ENCODE data around the gene NXPH1.

Gene NXPH1

DNA sequence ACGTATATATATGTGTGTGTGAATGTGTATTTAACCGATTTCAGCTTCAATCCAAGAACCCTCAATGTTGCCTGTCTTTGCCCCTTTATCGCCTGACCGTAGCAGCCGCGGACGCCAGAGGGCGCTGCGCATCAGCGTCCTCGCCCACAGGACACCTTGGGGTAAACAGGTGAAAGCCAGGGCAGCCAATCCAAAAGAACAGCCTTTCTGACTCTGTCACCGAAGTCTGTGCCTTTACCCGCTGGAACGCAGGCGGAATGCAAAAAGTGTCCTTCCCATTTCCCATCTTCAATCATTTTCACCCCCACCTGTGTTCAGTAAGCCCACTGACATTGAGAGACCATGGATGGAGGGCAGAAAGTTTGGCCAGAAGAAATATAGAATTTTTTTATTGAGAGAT lies 3.6 kb downstream of the NXPH1 start:
- DNase-seq (ENCODE audit: low spot score) = no peak

DNA sequence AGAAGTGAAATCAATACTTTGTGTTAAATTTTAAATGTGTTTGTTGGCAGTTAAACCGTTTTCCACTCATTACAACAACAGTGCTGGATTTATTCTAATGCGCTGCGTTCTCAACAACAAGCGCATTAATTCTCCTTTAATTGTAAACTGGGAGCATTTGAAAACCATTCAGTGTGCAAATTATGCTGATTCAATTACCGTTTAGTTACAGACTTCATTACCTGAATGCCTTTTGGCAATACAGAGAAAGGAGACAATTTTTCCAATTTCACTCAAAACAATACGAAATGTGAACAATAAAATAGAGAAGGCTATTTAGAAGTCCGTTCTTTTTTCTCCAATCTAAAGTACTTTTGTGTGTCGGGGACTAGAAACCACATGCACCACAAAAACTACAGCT lies 4.2 kb downstream of the NXPH1 start:
- no peak for DNase-seq (ENCODE audit: low spot score)

GRCh38 chr7:8440670-8441069 lies 7.3 kb downstream of the NXPH1 start:
- no peak for DNase-seq (ENCODE audit: low spot score)

GRCh38 chr7:8441106-8441965 lies 7.9 kb downstream of the NXPH1 start:
- DNase-seq (ENCODE audit: low spot score) = no peak

GRCh38 chr7:8442051-8442813 lies 8.8 kb downstream of the NXPH1 start:
- no peak for DNase-seq (ENCODE audit: low spot score)

GRCh38 chr7:8442814-8443304 lies 9.4 kb downstream of the NXPH1 start:
- DNase-seq (ENCODE audit: low spot score) = no peak

GRCh38 chr7:8443576-8444467 lies 10.4 kb downstream of the NXPH1 start:
- DNase-seq (ENCODE audit: low spot score) = no peak

- no peak for DNase-seq (ENCODE audit: low spot score)
Observed at GRCh38 chr7:8444468-8444769, 11.0 kb downstream of the NXPH1 start.

GRCh38 chr7:8453535-8453934 lies 20.1 kb downstream of the NXPH1 start:
- DNase-seq (ENCODE audit: low spot score) = no peak

DNA sequence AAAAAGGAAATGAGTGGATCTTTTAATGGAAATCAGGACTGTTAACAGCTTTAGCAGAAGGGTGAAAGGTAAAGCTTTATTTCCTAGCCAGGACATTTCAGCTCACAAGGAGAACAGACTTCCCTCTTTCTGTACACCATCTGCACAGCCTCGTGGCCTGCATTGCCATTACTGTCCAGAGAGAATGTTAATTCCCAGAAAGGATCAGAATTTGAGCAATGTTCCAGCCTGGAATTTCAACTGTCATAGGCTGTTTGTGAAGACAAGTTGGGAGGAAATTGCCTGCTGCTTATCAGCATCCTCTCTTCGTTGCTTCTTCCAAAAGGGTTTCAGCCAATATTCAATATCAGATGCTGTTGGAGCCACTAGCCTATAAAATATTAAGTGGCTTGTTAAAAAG lies 22.0 kb downstream of the NXPH1 start:
- DNase-seq (ENCODE audit: low spot score) = no peak

- no peak for DNase-seq (ENCODE audit: low spot score)
Observed at GRCh38 chr7:8462309-8462708, 28.9 kb downstream of the NXPH1 start.

- DNase-seq (ENCODE audit: low spot score) = no peak
Observed at GRCh38 chr7:8465338-8465737, 31.9 kb downstream of the NXPH1 start.

DNA sequence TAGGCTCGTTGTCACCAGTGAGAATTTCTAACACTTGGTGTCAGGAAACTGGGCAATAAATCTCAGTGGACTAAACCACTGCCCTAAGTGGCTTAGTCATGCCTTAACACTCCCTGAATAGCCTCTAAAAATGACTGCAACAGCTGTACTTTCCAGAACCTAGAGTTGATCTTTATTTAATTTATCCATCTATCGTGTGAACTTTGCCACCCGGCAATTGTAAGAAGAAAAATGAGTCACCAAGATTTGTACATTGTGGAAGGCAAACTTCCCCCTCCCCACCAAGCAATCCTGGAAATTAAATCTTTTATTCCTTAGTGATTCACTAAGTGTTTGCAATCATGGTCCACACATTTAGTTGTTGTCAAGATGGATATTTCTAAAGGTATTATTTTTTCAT lies 47.1 kb downstream of the NXPH1 start:
- DNase-seq (ENCODE audit: low spot score) = no peak

GRCh38 chr7:8481096-8481495 lies 47.7 kb downstream of the NXPH1 start:
- no peak for DNase-seq (ENCODE audit: low spot score)

- DNase-seq (ENCODE audit: low spot score) = no peak
Observed at GRCh38 chr7:8481752-8482446, 48.5 kb downstream of the NXPH1 start.

DNA sequence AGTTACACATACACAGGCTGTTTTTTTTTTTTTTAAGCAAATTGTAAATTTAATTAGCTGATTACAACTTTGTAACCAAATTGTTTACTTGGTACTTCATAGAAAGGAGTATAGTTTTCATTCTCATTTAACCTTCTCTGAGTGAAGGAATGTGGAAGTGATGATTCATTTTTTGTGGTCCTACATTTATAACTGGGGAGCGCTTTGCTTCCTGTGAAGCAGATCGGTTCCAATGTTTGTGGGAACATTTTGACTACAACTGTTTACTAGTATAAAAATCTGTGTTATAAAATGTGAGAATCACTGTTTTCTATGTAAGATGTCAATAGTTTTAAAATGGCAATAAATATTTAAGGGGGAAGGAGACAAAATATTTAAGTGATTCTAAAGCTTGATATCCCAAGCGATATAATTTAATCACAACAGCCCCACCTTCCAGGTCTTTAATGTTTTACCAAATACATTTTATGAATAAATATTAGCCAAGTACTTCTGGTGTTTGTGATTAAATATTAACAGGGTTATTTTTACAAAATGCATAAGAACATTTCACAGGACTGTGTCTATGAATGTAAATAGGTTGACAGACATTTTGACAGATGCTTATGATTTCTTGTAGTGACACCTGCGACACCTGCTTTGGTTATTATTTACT lies 57.1 kb downstream of the NXPH1 start:
- no peak for DNase-seq (ENCODE audit: low spot score)

DNA sequence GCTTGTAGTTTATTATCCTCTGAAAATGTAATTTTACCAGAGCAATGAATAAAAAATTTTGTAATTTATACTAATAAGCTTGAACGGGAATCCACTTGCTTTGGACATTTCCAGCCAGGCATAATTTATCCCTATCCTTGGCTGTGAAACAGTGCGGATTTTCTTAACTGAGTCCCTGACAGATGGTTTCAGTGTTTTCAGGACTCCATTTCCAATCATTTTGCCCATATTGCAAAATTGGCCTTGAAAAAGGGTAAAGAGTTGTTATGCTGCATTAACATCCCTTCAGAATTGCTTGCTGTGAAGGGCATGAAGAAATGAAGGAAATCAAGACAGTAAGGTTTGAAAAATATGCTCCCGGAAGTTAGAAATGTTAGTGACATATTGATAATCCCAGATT lies 57.7 kb downstream of the NXPH1 start:
- DNase-seq (ENCODE audit: low spot score) = no peak

- DNase-seq (ENCODE audit: low spot score) = no peak
Observed at GRCh38 chr7:8491544-8492489, 58.4 kb downstream of the NXPH1 start.

GRCh38 chr7:8499128-8499527 lies 65.7 kb downstream of the NXPH1 start:
- DNase-seq (ENCODE audit: low spot score) = no peak

DNA sequence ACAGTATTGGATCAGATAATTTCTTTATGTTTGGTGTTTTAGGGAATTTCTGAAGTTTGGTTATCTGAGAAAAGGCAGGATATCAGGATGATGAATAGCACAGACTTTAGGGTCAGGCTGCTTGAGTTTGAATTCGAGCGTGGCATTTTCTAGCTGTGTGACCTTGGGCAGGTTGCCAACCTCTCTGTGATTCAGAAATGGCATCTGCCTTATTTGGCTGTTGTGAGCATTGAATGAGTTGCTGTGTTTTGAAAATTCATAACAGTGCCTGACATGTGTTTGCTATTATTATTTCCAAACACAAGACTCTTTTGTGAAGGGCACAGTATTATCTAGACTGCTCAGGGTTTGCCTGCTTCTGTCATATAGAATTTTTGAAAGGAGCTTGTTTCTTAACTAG lies 66.9 kb downstream of the NXPH1 start:
- no peak for DNase-seq (ENCODE audit: low spot score)

All from hepatic stellate cell (primary cell).